Transverse colon (tissue), 4 donors: Measurements from ENCODE around the gene JARID2.

ENCODE experiments used
- CTCF ChIP-seq, 5 experiments: fragments of 200-600 bp in 3 of 5; fragments of 450-650 bp in 2 of 5; sonication (generic) in 3 of 5; IDR thresholded peaks; 1 replicate in 2 of 5; 2 replicates in 3 of 5; pipeline ENCODE4 v1.5.1; 2016 to 2017; ENCODE audit warnings: antibody characterized with exemption in 5 of 5, inconsistent platforms in 3 of 5, mild to moderate bottlenecking in 2 of 5, moderate library complexity in 1 of 5
- POLR2A ChIP-seq: fragments of 450-650 bp; IDR thresholded peaks from one replicate; pipeline ENCODE4 v1.6.1; 2016; ENCODE audit warnings: antibody characterized with exemption, mild to moderate bottlenecking, moderate library complexity
- POLR2AphosphoS5 ChIP-seq, 3 donors: sonication (generic); formaldehyde crosslinking; IDR thresholded peaks; one replicate each; pipeline ENCODE4 v1.6.1; 2016; ENCODE audit warnings: antibody characterized with exemption in 3 of 3

- no peak for TF ChIP-seq POLR2AphosphoS5 (IDR thresholded peaks at IDR 0.05)
- no peak for TF ChIP-seq CTCF (IDR thresholded peaks at IDR 0.05)
- no peak for TF ChIP-seq POLR2A
Measured at GRCh38 chr6:15366879-15367278, 121.0 kb downstream of the JARID2 start.
